GM12878 (cell line): Measurements from ENCODE around the gene SUV39H1. TPM values are rescaled to one million over a fixed set of nuclear protein-coding genes. Genes with fewer than 3 reads are reported as not detected.

Source experiments
- ATF2 ChIP-seq: IDR thresholded peaks from 2 replicates; pipeline ENCODE4 v1.6.1; 2012; ENCODE audit warnings: low read length, inconsistent platforms
- BACH1 ChIP-seq: fragments of 450-650 bp; IDR thresholded peaks from 2 replicates; pipeline ENCODE4 v1.6.1; 2017; ENCODE audit warnings: mild to moderate bottlenecking, borderline replicate concordance
- MLLT1 ChIP-seq: fragments of 450-650 bp; IDR thresholded peaks from 2 replicates; pipeline ENCODE4 v1.6.1; 2016; ENCODE audit warnings: mild to moderate bottlenecking
- MYC ChIP-seq: IDR thresholded peaks from 2 replicates; pipeline ENCODE4 v1.6.1; 2011; ENCODE audit warnings: mild to moderate bottlenecking, low read length, moderate library complexity, inconsistent platforms; ENCODE audit not compliant: insufficient read depth, insufficient replicate concordance, insufficient read length, severe bottlenecking
- RAD21 ChIP-seq: IDR thresholded peaks from 2 replicates; pipeline ENCODE4 v1.6.1; 2011; ENCODE audit warnings: mild to moderate bottlenecking, low read depth, low read length, moderate library complexity; ENCODE audit not compliant: insufficient read depth
- RELB ChIP-seq: fragments of 450-650 bp; IDR thresholded peaks from 2 replicates; pipeline ENCODE4 v1.6.1; 2017; ENCODE audit warnings: low read depth, mild to moderate bottlenecking, moderate library complexity
- RUNX3 ChIP-seq: IDR thresholded peaks from 2 replicates; pipeline ENCODE4 v1.6.1; 2012; ENCODE audit warnings: low read length, inconsistent platforms
- SKIL ChIP-seq: fragments of 450-650 bp; IDR thresholded peaks from 2 replicates; pipeline ENCODE4 v1.6.1; 2017; ENCODE audit warnings: mild to moderate bottlenecking, low read depth, inconsistent platforms; ENCODE audit not compliant: poor library complexity, severe bottlenecking
- YY1 ChIP-seq: IDR thresholded peaks from 2 replicates; pipeline ENCODE4 v1.6.1; 2011; ENCODE audit warnings: low read depth, mild to moderate bottlenecking, low read length
- polyA plus RNA-seq, 11 experiments: library from polyadenylated mRNA; depleted of rRNA in 4 of 11; unstranded in 6 of 11; stranded (reverse) in 5 of 11; fragments of >200 nt; fragmentation: Nextera tagmentation in 4 of 11; fragmentation: Illumina TruSeq in 1 of 11; extraction: Ambion mirVana in 4 of 11; extraction: Trizol in 1 of 11; gene quantifications; 1 replicate in 1 of 11; 2 replicates in 10 of 11; pipeline versions ENCODE4 v1.2.1 to v1.2.3, GENCODE V29; 2011 to 2016; ENCODE audit warnings: inconsistent platforms in 2 of 11, missing spikeins in 2 of 11, low read depth in 1 of 11
- total RNA-seq, 4 experiments: library from RNA; depleted of rRNA in 3 of 4; stranded (reverse); fragments of >200 nt in 3 of 4; fragmentation: Illumina TruSeq in 1 of 4; extraction: Trizol in 1 of 4; gene quantifications; 2 replicates each; pipeline versions ENCODE4 v1.2.1 to v1.2.3, GENCODE V29; 2013 to 2021

The SUV39H1 gene
- total and polyA plus RNA-seq, 10 of the 15 experiments (the other 5 are each of a cell fraction or from before 2014, with no cell fraction given), result 4.9 to 33.2 (median 17.1) TPM

- TF ChIP-seq RELB (no peak), MLLT1 (peak; percentile 19; the same call in 1 of the 2 replicates), BACH1 (no peak), RUNX3 (no peak), SKIL (no peak), YY1 (no peak), RAD21 (no peak), MYC (no peak), ATF2 (no peak)
These were observed 40.3 kb downstream of the SUV39H1 start (continued) for GRCh38 chrX:48736878-48737212.
